Measurements from ENCODE around the gene ULK2. TPM values are rescaled to one million over a fixed set of nuclear protein-coding genes. Genes with fewer than 3 reads are reported as not detected.

ULK2 gene
- 10.4 and 17.2 TPM in 2 replicates for total RNA-seq

DNA sequence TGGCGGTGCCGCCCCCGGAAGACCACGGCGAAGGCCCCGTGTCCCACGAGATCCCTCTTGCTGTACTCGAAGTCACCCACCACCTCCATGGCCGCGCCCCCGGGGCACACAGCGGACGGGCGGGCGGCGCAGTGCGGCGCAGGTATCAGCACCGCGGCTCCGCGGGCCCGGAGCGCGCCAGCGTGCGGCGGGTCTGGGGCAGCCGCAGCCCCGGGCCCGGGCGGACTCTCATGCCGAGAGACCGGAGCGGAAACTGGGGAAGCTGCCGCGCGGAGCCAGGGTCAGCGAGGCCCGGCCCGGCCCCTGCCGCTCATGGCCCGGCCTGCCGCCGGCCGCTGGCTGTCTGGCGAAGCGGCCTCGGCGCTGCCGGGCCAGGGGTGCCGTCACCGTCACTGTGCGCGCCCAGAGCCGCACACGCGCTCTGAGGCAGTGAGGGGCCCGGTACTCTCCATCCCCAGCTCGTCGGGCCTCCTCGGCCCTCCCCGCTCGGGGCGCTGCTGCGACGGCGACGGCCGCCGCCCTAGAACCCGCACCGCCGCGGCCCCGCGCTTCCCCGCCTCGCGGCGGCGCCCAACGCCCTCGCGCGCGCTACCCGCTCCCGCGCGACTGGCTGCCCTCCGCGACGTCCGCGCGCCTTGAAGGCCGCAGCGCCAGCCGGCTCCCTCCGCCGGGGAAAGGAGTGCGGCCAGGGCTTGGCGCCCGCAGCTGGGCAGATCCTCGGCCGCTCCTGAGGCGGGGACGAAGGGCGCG is at the start of gene ULK2:
Gene ULK2, minus strand, starts transcription at position 608 of the 750 bp plus-strand sequence. Its CDS starts 519 bp downstream, at position 89.

GRCh38 chr17:19747829-19748806 is 119.6 kb downstream of the ULK2 start, which contains the start of gene ALDH3A1:
ALDH3A1 (minus strand) TSS chr17:19748298; CDS start chr17:19745129, 3,169 bp downstream.

Other genes starting within 250 kb of the ULK2 start
- gene ALDH3A2, start 219.2 kb downstream of the ULK2 start, total RNA-seq, result 37.5 and 52.0 TPM in 2 replicates
- gene SLC47A2, start 151.4 kb downstream of the ULK2 start, total RNA-seq, result not detected in 2 replicates
- gene ALDH3A1, start 119.6 kb downstream of the ULK2 start, total RNA-seq, result under 0.01 and 0.77 TPM in 2 replicates
- 23.0 and 34.7 TPM in 2 replicates for gene AKAP10, start 109.9 kb upstream of the ULK2 start, total RNA-seq
- gene SPECC1, start 141.4 kb upstream of the ULK2 start, total RNA-seq, result 13.2 and 26.5 TPM in 2 replicates

All from regular cardiac myocyte (primary cell).